Endothelial cell of umbilical vein (primary cell): ENCODE measurements around the gene PDCD1LG2. TPM values are rescaled to one million over a fixed set of nuclear protein-coding genes. Genes with fewer than 3 reads are reported as not detected.

Source experiments
- BruUV-seq: library from RNA; stranded (reverse); fragments of 400-500 nt; replicated peaks from 2 replicates; lab custom pipeline; 2021; lab: Mats Ljungman, UMichigan
- CTCF ChIA-PET: fragments of 300-600, 350-600 bp; sonication (Branson Sonifier 250); formaldehyde crosslinking; loops from one replicate; lab custom pipeline; 2021; ENCODE audit warnings: antibody characterized with exemption, inconsistent platforms; lab: Charles Lee
- POLR2A ChIA-PET: fragments of 300-600, 350-600 bp; sonication (Branson Sonifier 250); formaldehyde crosslinking; loops from one replicate; lab custom pipeline; 2021; ENCODE audit warnings: antibody characterized with exemption, inconsistent platforms; lab: Charles Lee
- DNase-seq: peaks from one replicate; pipeline ENCODE4 v3.0.0-alpha.2; 2011; ENCODE audit warnings: low read depth, low spot score
- FAIRE-seq: peaks from 2 replicates; lab custom pipeline; 2011; peaks lifted over from hg19 to GRCh38; lab: Jason Lieb, UNC
- H2AFZ ChIP-seq: 2 replicates; pipeline ENCODE4 v1.6.0; 2012; ENCODE audit warnings: low read depth, low read length, control low read depth, inconsistent platforms
- H3K27ac ChIP-seq: 2 replicates; pipeline ENCODE4 v1.5.1; 2011; ENCODE audit warnings: low read depth, mild to moderate bottlenecking, control low read depth, low read length, moderate library complexity; ENCODE audit not compliant: insufficient read depth
- H3K27me3 ChIP-seq, 2 experiments: 2 replicates each; pipeline versions ENCODE4 v1.6.0 to v1.6.1; 2011; ENCODE audit warnings: low read length in 2 of 2, mixed read lengths in 1 of 2; ENCODE audit not compliant: control insufficient read depth in 2 of 2, insufficient read depth in 2 of 2
- H3K36me3 ChIP-seq, 2 experiments: 2 replicates in 1 of 2; 3 replicates in 1 of 2; pipeline ENCODE4 v1.5.1; 2011; ENCODE audit warnings: low read length in 2 of 2, mild to moderate bottlenecking in 1 of 2, moderate library complexity in 1 of 2; ENCODE audit not compliant: control insufficient read depth in 2 of 2, insufficient read depth in 2 of 2; ENCODE audit errors: extremely low read depth in 1 of 2
- H3K4me1 ChIP-seq: 3 replicates; pipeline ENCODE4 v1.5.1; 2011; ENCODE audit warnings: mild to moderate bottlenecking, low read length; ENCODE audit not compliant: control insufficient read depth, insufficient read depth; ENCODE audit errors: extremely low read depth
- H3K4me2 ChIP-seq: 2 replicates; pipeline ENCODE4 v1.6.1; 2011; ENCODE audit warnings: low read length, control low read depth, mixed read lengths; ENCODE audit not compliant: insufficient read depth
- H3K4me3 ChIP-seq, 3 experiments: fragments of 200-600 bp in 1 of 3; sonication (generic), shearing (Covaris generic) in 1 of 3; replicated peaks in 1 of 3; 2 replicates each; pipeline ENCODE4 v1.5.1; 2011 to 2016; ENCODE audit warnings: control low read depth in 3 of 3, low read length in 3 of 3, mild to moderate bottlenecking in 2 of 3, inconsistent platforms in 1 of 3, low read depth in 1 of 3, moderate library complexity in 1 of 3; ENCODE audit not compliant: insufficient read depth in 1 of 3
- H3K79me2 ChIP-seq: 2 replicates; pipeline ENCODE4 v1.6.0; 2012; ENCODE audit warnings: low read length, inconsistent platforms; ENCODE audit not compliant: control insufficient read depth, insufficient read depth
- H3K9ac ChIP-seq: replicated peaks from 2 replicates; pipeline ENCODE3; 2011; ENCODE audit warnings: low read length, control low read depth; ENCODE audit not compliant: insufficient read depth; ENCODE audit errors: extremely low read depth
- H3K9me1 ChIP-seq: replicated peaks from 3 replicates; pipeline ENCODE4 v1.6.0; 2011; ENCODE audit warnings: mild to moderate bottlenecking, low read length; ENCODE audit not compliant: control insufficient read depth, insufficient read depth; ENCODE audit errors: extremely low read depth
- H3K9me3 ChIP-seq: replicated peaks from 2 replicates; pipeline ENCODE4 v1.5.1; 2012; ENCODE audit warnings: low read length, inconsistent platforms; ENCODE audit not compliant: control insufficient read depth, insufficient read depth
- H4K20me1 ChIP-seq: replicated peaks from 2 replicates; pipeline ENCODE3; 2011; ENCODE audit warnings: mild to moderate bottlenecking, low read length; ENCODE audit not compliant: control insufficient read depth, insufficient read depth; ENCODE audit errors: extremely low read depth
- CTCF ChIP-seq, 2 donors: IDR thresholded peaks; 1 replicate in 1 of 2; 2 replicates in 1 of 2; pipeline ENCODE4 v1.5.1; 2011; ENCODE audit warnings: low read length in 2 of 2, mild to moderate bottlenecking in 2 of 2, moderate library complexity in 2 of 2, control low read depth in 1 of 2, inconsistent platforms in 1 of 2, low read depth in 1 of 2; ENCODE audit not compliant: insufficient read depth in 1 of 2; ENCODE audit errors: extremely low read depth in 1 of 2
- EZH2 ChIP-seq: IDR thresholded peaks from 2 replicates; pipeline ENCODE4 v1.6.1; 2012; ENCODE audit warnings: borderline replicate concordance, low read depth, mild to moderate bottlenecking, moderate library complexity, low read length, inconsistent platforms; ENCODE audit not compliant: severe bottlenecking
- FOS ChIP-seq: IDR thresholded peaks from 2 replicates; pipeline ENCODE4 v1.6.1; 2011; ENCODE audit warnings: mild to moderate bottlenecking, low read length, moderate library complexity, borderline replicate concordance; ENCODE audit not compliant: insufficient read depth
- GATA2 ChIP-seq: IDR thresholded peaks from 2 replicates; pipeline ENCODE4 v1.7.0; 2011; ENCODE audit warnings: low read depth, mild to moderate bottlenecking, moderate library complexity, mixed read lengths, low read length; ENCODE audit not compliant: insufficient read length, insufficient read depth
- JUN ChIP-seq: IDR thresholded peaks from 2 replicates; pipeline ENCODE4 v1.6.1; 2011; ENCODE audit warnings: borderline replicate concordance, low read depth; ENCODE audit not compliant: insufficient read length, insufficient read depth
- MAX ChIP-seq: IDR thresholded peaks from 2 replicates; pipeline ENCODE4 v1.6.1; 2011; ENCODE audit not compliant: insufficient read depth, insufficient read length
- MYC ChIP-seq: IDR thresholded peaks from one replicate; pipeline ENCODE4 v1.6.1; 2011; ENCODE audit warnings: mild to moderate bottlenecking, low read depth, low read length
- POLR2A ChIP-seq: IDR thresholded peaks from 2 replicates; pipeline ENCODE4 v1.6.1; 2012; ENCODE audit warnings: low read depth, mild to moderate bottlenecking, control low read depth, low read length
- POLR2AphosphoS5 ChIP-seq: IDR thresholded peaks from 2 replicates; pipeline ENCODE4 v1.6.1; 2012; ENCODE audit warnings: low read depth, mild to moderate bottlenecking, control low read depth, low read length, moderate library complexity; ENCODE audit not compliant: insufficient read depth
- dilution Hi-C: fragments of 300-500 bp; cut with MboI; formaldehyde crosslinking; loops from one replicate; pipeline ENCODE4 v1.15.0; 2019; ENCODE audit warnings: low sequenced_read_pairs; ENCODE audit not compliant: extremely low pct_ligation_motif_present
- intact Hi-C: fragments of 100-400 bp; cut with micrococcal nuclease; formaldehyde crosslinking; loops from one replicate; pipeline ENCODE4 v1.10.0; 2022
- polyA plus RNA-seq, 4 experiments: library from polyadenylated mRNA; depleted of rRNA in 3 of 4; stranded (reverse) in 3 of 4; unstranded in 1 of 4; fragments of >200 nt; gene quantifications; 2 replicates each; pipeline versions ENCODE4 v1.2.1 to v1.2.3, GENCODE V29; 2011 to 2012; ENCODE audit warnings: missing spikeins in 1 of 4
- total RNA-seq: library from RNA; stranded (reverse); gene quantifications from 2 replicates; pipeline ENCODE4 v1.2.3, GENCODE V29; 2021

Gene PDCD1LG2
- total and polyA plus RNA-seq, 2 donors (not counting 3 experiments of a cell fraction or from before 2014, with no cell fraction given) = 7.9 to 9.5 TPM

- POLR2A ChIA-PET = no interaction called here
- Histone ChIP-seq H3K4me1 (peaks cover 6% of the 10 kb centered on the region), H3K9me1 (no peaks in the 10 kb centered on the region), H4K20me1 (no peaks in the 10 kb centered on the region), H3K4me3 (no peak overlapping the region), H3K9me3 (no peaks in the 10 kb centered on the region), H3K4me2 (no peak overlapping the region), H3K79me2 (no peaks in the 10 kb centered on the region), H3K9ac (no peak overlapping the region), H3K27me3 (no peaks in the 10 kb centered on the region), H3K27ac (no peak overlapping the region), H2AFZ (no peak overlapping the region), H3K36me3 (no peaks in the 10 kb centered on the region)
- TF ChIP-seq MAX = no peak
- no peak for TF ChIP-seq JUN
- no peak for TF ChIP-seq POLR2AphosphoS5
- TF ChIP-seq FOS = no peak
- TF ChIP-seq GATA2 = no peak
- TF ChIP-seq MYC = no peak
- no peak for TF ChIP-seq EZH2
- TF ChIP-seq CTCF (IDR thresholded peaks at IDR 0.05; ENCODE audit: extremely low read depth in 1 of 2, insufficient read depth in 1 of 2, low read depth in 1 of 2, low read length in 2 of 2) = no peak
- no peak for TF ChIP-seq POLR2A
- dilution Hi-C loops = no loop called here
- CTCF ChIA-PET = interaction anchor here (0.7 kb wide), 1 partner anchor 407 kb away, joined by 3 read pairs; no protein-coding TSS in a partner anchor
- FAIRE-seq (no peak), DNase-seq (no peak)
- intact Hi-C loops = loop anchor here (5.0 kb wide), 1 partner anchor 607 kb away; the partner anchor contains the start of gene JAK2
- no TSS peak for BruUV-seq
These were observed 83.6 kb downstream of the PDCD1LG2 start for GRCh38 chr9:5593904-5594303.
